GM23338 (cell line): Measurements from ENCODE around the gene MED27.

Source experiments
- CREB1 ChIP-seq: fragments of 250-450 bp; sonication (Bioruptor Pico); IDR thresholded peaks from 2 replicates; pipeline ENCODE4 v1.5.0; 2020; ENCODE audit warnings: low read depth, mild to moderate bottlenecking, moderate library complexity
- EZH2 ChIP-seq: fragments of 200-600 bp; sonication (generic); IDR thresholded peaks from one replicate; pipeline ENCODE4 v1.8.0; 2017; ENCODE audit warnings: antibody characterized with exemption, mild to moderate bottlenecking, low read depth; ENCODE audit not compliant: unreplicated experiment
- EZH2phosphoT487 ChIP-seq: fragments of 200-600 bp; sonication (generic); IDR thresholded peaks from one replicate; pipeline ENCODE4 v1.8.1; 2018; ENCODE audit warnings: antibody characterized with exemption; ENCODE audit not compliant: unreplicated experiment
- JUNB ChIP-seq: IDR thresholded peaks from one replicate; pipeline ENCODE4 v1.6.1; 2016; ENCODE audit warnings: antibody characterized with exemption; ENCODE audit not compliant: unreplicated experiment
- NANOG ChIP-seq: IDR thresholded peaks from 2 replicates; pipeline ENCODE4 v1.6.1; 2016; ENCODE audit warnings: antibody characterized with exemption, borderline replicate concordance
- POLR2AphosphoS5 ChIP-seq: IDR thresholded peaks from 2 replicates; pipeline ENCODE4 v1.6.1; 2016; ENCODE audit warnings: antibody characterized with exemption, low read depth
- ZNF114 ChIP-seq: fragments of 250-450 bp; sonication (Bioruptor Pico); IDR thresholded peaks from 2 replicates; pipeline ENCODE4 v1.5.0; 2020; ENCODE audit warnings: mild to moderate bottlenecking, moderate library complexity
- TF ChIP-seq, protein P1 (sequence below): IDR thresholded peaks from one replicate; pipeline ENCODE4 v1.6.1; 2018; ENCODE audit warnings: antibody characterized with exemption; ENCODE audit not compliant: unreplicated experiment
- TF ChIP-seq, protein P2 (sequence below), 2 experiments: fragments of 200-600 bp in 1 of 2; sonication (generic) in 1 of 2; conservative IDR thresholded peaks; 2 replicates each; pipeline versions ENCODE4 v1.5.1 to v1.6.1; 2016 to 2017; ENCODE audit warnings: antibody characterized with exemption in 2 of 2, low read depth in 2 of 2, mild to moderate bottlenecking in 2 of 2, moderate library complexity in 1 of 2
- TF ChIP-seq, protein P3 (sequence below): IDR thresholded peaks from 2 replicates; pipeline ENCODE4 v1.6.1; 2016; ENCODE audit warnings: antibody characterized with exemption
- TF ChIP-seq, protein P4 (sequence below): fragments of 250-450 bp; sonication (Bioruptor Pico); IDR thresholded peaks from 2 replicates; pipeline ENCODE4 v1.5.0; 2020; ENCODE audit warnings: mild to moderate bottlenecking, moderate library complexity

DNA sequence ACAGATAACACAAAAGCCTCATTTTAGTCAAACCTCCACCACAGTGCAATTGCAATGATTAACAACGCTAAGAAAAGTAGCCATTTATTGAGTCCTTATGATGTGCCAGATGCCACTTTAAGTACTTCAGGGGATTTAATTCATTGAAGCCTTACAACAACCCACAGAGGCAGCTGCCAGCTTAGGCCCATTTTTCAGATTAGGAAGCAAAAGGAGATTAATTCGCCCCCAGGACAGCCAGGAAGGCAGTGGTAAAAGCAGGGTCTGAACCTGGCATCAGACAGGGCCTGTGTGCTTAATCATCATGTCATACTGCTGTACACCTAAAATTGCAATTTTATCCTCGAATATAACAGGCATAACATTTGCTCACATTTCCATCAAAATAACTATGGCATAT, 23.9 kb downstream of the MED27 start:
- TF ChIP-seq, protein P1, sequence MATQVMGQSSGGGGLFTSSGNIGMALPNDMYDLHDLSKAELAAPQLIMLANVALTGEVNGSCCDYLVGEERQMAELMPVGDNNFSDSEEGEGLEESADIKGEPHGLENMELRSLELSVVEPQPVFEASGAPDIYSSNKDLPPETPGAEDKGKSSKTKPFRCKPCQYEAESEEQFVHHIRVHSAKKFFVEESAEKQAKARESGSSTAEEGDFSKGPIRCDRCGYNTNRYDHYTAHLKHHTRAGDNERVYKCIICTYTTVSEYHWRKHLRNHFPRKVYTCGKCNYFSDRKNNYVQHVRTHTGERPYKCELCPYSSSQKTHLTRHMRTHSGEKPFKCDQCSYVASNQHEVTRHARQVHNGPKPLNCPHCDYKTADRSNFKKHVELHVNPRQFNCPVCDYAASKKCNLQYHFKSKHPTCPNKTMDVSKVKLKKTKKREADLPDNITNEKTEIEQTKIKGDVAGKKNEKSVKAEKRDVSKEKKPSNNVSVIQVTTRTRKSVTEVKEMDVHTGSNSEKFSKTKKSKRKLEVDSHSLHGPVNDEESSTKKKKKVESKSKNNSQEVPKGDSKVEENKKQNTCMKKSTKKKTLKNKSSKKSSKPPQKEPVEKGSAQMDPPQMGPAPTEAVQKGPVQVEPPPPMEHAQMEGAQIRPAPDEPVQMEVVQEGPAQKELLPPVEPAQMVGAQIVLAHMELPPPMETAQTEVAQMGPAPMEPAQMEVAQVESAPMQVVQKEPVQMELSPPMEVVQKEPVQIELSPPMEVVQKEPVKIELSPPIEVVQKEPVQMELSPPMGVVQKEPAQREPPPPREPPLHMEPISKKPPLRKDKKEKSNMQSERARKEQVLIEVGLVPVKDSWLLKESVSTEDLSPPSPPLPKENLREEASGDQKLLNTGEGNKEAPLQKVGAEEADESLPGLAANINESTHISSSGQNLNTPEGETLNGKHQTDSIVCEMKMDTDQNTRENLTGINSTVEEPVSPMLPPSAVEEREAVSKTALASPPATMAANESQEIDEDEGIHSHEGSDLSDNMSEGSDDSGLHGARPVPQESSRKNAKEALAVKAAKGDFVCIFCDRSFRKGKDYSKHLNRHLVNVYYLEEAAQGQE = no peak
- TF ChIP-seq, protein P2, sequence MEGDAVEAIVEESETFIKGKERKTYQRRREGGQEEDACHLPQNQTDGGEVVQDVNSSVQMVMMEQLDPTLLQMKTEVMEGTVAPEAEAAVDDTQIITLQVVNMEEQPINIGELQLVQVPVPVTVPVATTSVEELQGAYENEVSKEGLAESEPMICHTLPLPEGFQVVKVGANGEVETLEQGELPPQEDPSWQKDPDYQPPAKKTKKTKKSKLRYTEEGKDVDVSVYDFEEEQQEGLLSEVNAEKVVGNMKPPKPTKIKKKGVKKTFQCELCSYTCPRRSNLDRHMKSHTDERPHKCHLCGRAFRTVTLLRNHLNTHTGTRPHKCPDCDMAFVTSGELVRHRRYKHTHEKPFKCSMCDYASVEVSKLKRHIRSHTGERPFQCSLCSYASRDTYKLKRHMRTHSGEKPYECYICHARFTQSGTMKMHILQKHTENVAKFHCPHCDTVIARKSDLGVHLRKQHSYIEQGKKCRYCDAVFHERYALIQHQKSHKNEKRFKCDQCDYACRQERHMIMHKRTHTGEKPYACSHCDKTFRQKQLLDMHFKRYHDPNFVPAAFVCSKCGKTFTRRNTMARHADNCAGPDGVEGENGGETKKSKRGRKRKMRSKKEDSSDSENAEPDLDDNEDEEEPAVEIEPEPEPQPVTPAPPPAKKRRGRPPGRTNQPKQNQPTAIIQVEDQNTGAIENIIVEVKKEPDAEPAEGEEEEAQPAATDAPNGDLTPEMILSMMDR (conservative IDR thresholded peaks at IDR 0.05; ENCODE audit: low read depth in 2 of 2) = no peak
- TF ChIP-seq EZH2 = no peak
- no peak for TF ChIP-seq POLR2AphosphoS5
- TF ChIP-seq, protein P3, sequence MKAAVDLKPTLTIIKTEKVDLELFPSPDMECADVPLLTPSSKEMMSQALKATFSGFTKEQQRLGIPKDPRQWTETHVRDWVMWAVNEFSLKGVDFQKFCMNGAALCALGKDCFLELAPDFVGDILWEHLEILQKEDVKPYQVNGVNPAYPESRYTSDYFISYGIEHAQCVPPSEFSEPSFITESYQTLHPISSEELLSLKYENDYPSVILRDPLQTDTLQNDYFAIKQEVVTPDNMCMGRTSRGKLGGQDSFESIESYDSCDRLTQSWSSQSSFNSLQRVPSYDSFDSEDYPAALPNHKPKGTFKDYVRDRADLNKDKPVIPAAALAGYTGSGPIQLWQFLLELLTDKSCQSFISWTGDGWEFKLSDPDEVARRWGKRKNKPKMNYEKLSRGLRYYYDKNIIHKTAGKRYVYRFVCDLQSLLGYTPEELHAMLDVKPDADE = no peak
- TF ChIP-seq NANOG = no peak
- no peak for TF ChIP-seq EZH2phosphoT487
- TF ChIP-seq ZNF114 (CRISPR knock-in tag) = no peak
- TF ChIP-seq CREB1 (CRISPR knock-in tag) = no peak
- TF ChIP-seq, protein P4, sequence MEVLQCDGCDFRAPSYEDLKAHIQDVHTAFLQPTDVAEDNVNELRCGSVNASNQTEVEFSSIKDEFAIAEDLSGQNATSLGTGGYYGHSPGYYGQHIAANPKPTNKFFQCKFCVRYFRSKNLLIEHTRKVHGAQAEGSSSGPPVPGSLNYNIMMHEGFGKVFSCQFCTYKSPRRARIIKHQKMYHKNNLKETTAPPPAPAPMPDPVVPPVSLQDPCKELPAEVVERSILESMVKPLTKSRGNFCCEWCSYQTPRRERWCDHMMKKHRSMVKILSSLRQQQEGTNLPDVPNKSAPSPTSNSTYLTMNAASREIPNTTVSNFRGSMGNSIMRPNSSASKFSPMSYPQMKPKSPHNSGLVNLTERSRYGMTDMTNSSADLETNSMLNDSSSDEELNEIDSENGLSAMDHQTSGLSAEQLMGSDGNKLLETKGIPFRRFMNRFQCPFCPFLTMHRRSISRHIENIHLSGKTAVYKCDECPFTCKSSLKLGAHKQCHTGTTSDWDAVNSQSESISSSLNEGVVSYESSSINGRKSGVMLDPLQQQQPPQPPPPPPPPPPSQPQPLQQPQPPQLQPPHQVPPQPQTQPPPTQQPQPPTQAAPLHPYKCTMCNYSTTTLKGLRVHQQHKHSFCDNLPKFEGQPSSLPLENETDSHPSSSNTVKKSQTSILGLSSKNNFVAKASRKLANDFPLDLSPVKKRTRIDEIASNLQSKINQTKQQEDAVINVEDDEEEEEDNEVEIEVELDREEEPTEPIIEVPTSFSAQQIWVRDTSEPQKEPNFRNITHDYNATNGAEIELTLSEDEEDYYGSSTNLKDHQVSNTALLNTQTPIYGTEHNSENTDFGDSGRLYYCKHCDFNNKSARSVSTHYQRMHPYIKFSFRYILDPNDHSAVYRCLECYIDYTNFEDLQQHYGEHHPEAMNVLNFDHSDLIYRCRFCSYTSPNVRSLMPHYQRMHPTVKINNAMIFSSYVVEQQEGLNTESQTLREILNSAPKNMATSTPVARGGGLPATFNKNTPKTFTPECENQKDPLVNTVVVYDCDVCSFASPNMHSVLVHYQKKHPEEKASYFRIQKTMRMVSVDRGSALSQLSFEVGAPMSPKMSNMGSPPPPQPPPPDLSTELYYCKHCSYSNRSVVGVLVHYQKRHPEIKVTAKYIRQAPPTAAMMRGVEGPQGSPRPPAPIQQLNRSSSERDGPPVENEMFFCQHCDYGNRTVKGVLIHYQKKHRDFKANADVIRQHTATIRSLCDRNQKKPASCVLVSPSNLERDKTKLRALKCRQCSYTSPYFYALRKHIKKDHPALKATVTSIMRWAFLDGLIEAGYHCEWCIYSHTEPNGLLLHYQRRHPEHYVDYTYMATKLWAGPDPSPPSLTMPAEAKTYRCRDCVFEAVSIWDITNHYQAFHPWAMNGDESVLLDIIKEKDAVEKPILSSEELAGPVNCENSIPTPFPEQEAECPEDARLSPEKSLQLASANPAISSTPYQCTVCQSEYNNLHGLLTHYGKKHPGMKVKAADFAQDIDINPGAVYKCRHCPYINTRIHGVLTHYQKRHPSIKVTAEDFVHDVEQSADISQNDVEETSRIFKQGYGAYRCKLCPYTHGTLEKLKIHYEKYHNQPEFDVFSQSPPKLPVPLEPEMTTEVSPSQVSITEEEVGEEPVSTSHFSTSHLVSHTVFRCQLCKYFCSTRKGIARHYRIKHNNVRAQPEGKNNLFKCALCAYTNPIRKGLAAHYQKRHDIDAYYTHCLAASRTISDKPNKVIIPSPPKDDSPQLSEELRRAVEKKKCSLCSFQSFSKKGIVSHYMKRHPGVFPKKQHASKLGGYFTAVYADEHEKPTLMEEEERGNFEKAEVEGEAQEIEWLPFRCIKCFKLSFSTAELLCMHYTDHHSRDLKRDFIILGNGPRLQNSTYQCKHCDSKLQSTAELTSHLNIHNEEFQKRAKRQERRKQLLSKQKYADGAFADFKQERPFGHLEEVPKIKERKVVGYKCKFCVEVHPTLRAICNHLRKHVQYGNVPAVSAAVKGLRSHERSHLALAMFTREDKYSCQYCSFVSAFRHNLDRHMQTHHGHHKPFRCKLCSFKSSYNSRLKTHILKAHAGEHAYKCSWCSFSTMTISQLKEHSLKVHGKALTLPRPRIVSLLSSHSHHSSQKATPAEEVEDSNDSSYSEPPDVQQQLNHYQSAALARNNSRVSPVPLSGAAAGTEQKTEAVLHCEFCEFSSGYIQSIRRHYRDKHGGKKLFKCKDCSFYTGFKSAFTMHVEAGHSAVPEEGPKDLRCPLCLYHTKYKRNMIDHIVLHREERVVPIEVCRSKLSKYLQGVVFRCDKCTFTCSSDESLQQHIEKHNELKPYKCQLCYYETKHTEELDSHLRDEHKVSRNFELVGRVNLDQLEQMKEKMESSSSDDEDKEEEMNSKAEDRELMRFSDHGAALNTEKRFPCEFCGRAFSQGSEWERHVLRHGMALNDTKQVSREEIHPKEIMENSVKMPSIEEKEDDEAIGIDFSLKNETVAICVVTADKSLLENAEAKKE = no peak
- no peak for TF ChIP-seq JUNB
